ENCODE results near the gene OR5H1. TPM values are rescaled to one million over a fixed set of nuclear protein-coding genes. Genes with fewer than 3 reads are reported as not detected.
"Not testable (repeated sequence)": the region's sequence is repeated elsewhere in the genome, so short reads cannot be mapped to it uniquely, and the experiment has no call there.

Gene OR5H1
- not detected for total RNA-seq

- ATAC-seq (ENCODE audit: low read depth) (no peak), DNase-seq (no peak)
- POLR2A ChIA-PET: no interaction called here
- Mint-ChIP-seq H3K36me3 (no peaks in the 10 kb centered on the region), H3K9me3 (no peaks in the 10 kb centered on the region), H3K4me3 (no peak within 1 kb of the TSS), H3K4me1 (no peaks in the 10 kb centered on the region), H3K27ac (no peak within 1 kb of the TSS), H3K27me3 (no peaks in the 10 kb centered on the region)
These were observed at the start of gene OR5H1 for GRCh38 chr3:98130421-98130820. Gene OR5H1 (plus strand): TSS chr3:98130721. CDS start chr3:98132698, 1,977 bp downstream.

GRCh38 chr3:98086873-98087272 lies 43.6 kb upstream of the OR5H1 start, which contains the start of gene OR5AC2:
Gene OR5AC2 (plus strand): TSS chr3:98087173. CDS start chr3:98087173, 0 bp downstream.
- no peak for ATAC-seq (ENCODE audit: low read depth)
- no peak within 1 kb of the TSS for H3K27ac Mint-ChIP-seq

GRCh38 chr3:98095882-98096281 lies 34.6 kb upstream of the OR5H1 start:
- POLR2A ChIA-PET: no interaction called here
- no peak for DNase-seq
- H3K4me1 Mint-ChIP-seq: no peaks in the 10 kb centered on the region
- H3K27me3 Mint-ChIP-seq: peaks cover 5% of the 10 kb centered on the region
- H3K9me3 Mint-ChIP-seq: no peaks in the 10 kb centered on the region
- no peaks in the 10 kb centered on the region for H3K36me3 Mint-ChIP-seq
- H3K4me3 Mint-ChIP-seq: no peak overlapping the region
- no peak for ATAC-seq (ENCODE audit: low read depth)
- H3K27ac Mint-ChIP-seq: no peak overlapping the region

More at GRCh38 chr3:98086873-98087272, 43.6 kb upstream of the OR5H1 start, which contains the start of gene OR5AC2:
- POLR2A ChIA-PET: no interaction called here
- no peaks in the 10 kb centered on the region for H3K4me1 Mint-ChIP-seq
- H3K4me3 Mint-ChIP-seq: no peak within 1 kb of the TSS
- H3K27me3 Mint-ChIP-seq: no peaks in the 10 kb centered on the region
- H3K36me3 Mint-ChIP-seq: no peaks in the 10 kb centered on the region
- DNase-seq: no peak
- H3K9me3 Mint-ChIP-seq: no peaks in the 10 kb centered on the region

GRCh38 chr3:98099848-98100247 lies 30.7 kb upstream of the OR5H1 start:
- H3K4me1 Mint-ChIP-seq: no peaks in the 10 kb centered on the region
- H3K27ac Mint-ChIP-seq: no peak overlapping the region
- no peak overlapping the region for H3K4me3 Mint-ChIP-seq
- H3K9me3 Mint-ChIP-seq: no peaks in the 10 kb centered on the region
- ATAC-seq (ENCODE audit: low read depth): no peak
- DNase-seq: no peak
- no peaks in the 10 kb centered on the region for H3K36me3 Mint-ChIP-seq
- no peaks in the 10 kb centered on the region for H3K27me3 Mint-ChIP-seq
- POLR2A ChIA-PET: no interaction called here

- Mint-ChIP-seq H3K4me1 (no peaks in the 10 kb centered on the region), H3K36me3 (no peaks in the 10 kb centered on the region), H3K27ac (no peak overlapping the region), H3K9me3 (peaks cover 3% of the 10 kb centered on the region), H3K4me3 (no peak overlapping the region), H3K27me3 (peaks cover 3% of the 10 kb centered on the region)
- POLR2A ChIA-PET: no interaction called here
- ATAC-seq (ENCODE audit: low read depth) (no peak), DNase-seq (no peak)
These were observed 22.4 kb upstream of the OR5H1 start for GRCh38 chr3:98108162-98108561.

- ATAC-seq (ENCODE audit: low read depth): no peak
- peaks cover 3% of the 10 kb centered on the region for H3K9me3 Mint-ChIP-seq
These were observed 20.5 kb upstream of the OR5H1 start for GRCh38 chr3:98109807-98110549.

GRCh38 chr3:98110550-98110908 lies 20.0 kb upstream of the OR5H1 start:
- DNase-seq (no peak), ATAC-seq (ENCODE audit: low read depth) (no peak)
- Mint-ChIP-seq H3K27me3 (peaks cover 3% of the 10 kb centered on the region), H3K36me3 (no peaks in the 10 kb centered on the region), H3K9me3 (peaks cover 3% of the 10 kb centered on the region), H3K4me1 (no peaks in the 10 kb centered on the region), H3K4me3 (no peak overlapping the region), H3K27ac (no peak overlapping the region)
- POLR2A ChIA-PET: no interaction called here

More at GRCh38 chr3:98109807-98110549, 20.5 kb upstream of the OR5H1 start:
- POLR2A ChIA-PET: no interaction called here
- Mint-ChIP-seq H3K27ac (no peak overlapping the region), H3K27me3 (peaks cover 3% of the 10 kb centered on the region), H3K36me3 (no peaks in the 10 kb centered on the region), H3K4me3 (no peak overlapping the region), H3K4me1 (no peaks in the 10 kb centered on the region)
- DNase-seq: no peak

GRCh38 chr3:98114264-98114663 lies 16.3 kb upstream of the OR5H1 start:
- POLR2A ChIA-PET: no interaction called here
- H3K27ac Mint-ChIP-seq: no peak overlapping the region
- ATAC-seq (ENCODE audit: low read depth) (no peak), DNase-seq (no peak)
- no peaks in the 10 kb centered on the region for H3K27me3 Mint-ChIP-seq
- peaks cover 3% of the 10 kb centered on the region for H3K9me3 Mint-ChIP-seq
- H3K4me3 Mint-ChIP-seq: no peak overlapping the region
- H3K36me3 Mint-ChIP-seq: no peaks in the 10 kb centered on the region
- H3K4me1 Mint-ChIP-seq: no peaks in the 10 kb centered on the region

- Mint-ChIP-seq H3K36me3 (no peaks in the 10 kb centered on the region), H3K4me3 (no peak overlapping the region), H3K9me3 (peaks cover 2% of the 10 kb centered on the region), H3K4me1 (no peaks in the 10 kb centered on the region), H3K27ac (no peak overlapping the region), H3K27me3 (peaks cover 2% of the 10 kb centered on the region)
- POLR2A ChIA-PET: no interaction called here
- DNase-seq (no peak), ATAC-seq (ENCODE audit: low read depth) (no peak)
These were observed 14.8 kb upstream of the OR5H1 start for GRCh38 chr3:98115717-98116116.

- no peak for ATAC-seq (ENCODE audit: low read depth)
These were observed 6.1 kb downstream of the OR5H1 start for GRCh38 chr3:98136631-98137030.

GRCh38 chr3:98137826-98138557 lies 7.5 kb downstream of the OR5H1 start:
- H3K36me3 Mint-ChIP-seq; H3K27me3 Mint-ChIP-seq; H3K9me3 Mint-ChIP-seq; DNase-seq; H3K27ac Mint-ChIP-seq; POLR2A ChIA-PET; H3K4me3 Mint-ChIP-seq; H3K4me1 Mint-ChIP-seq; ATAC-seq (ENCODE audit: low read depth): not testable (repeated sequence)

More at GRCh38 chr3:98136631-98137030, 6.1 kb downstream of the OR5H1 start:
- no peak overlapping the region for H3K27ac Mint-ChIP-seq
- no peak for DNase-seq
- POLR2A ChIA-PET: no interaction called here
- no peaks in the 10 kb centered on the region for H3K4me1 Mint-ChIP-seq
- no peaks in the 10 kb centered on the region for H3K36me3 Mint-ChIP-seq
- H3K9me3 Mint-ChIP-seq: no peaks in the 10 kb centered on the region
- no peaks in the 10 kb centered on the region for H3K27me3 Mint-ChIP-seq
- H3K4me3 Mint-ChIP-seq: no peak overlapping the region

- ATAC-seq (ENCODE audit: low read depth) (no peak), DNase-seq (no peak)
- Mint-ChIP-seq H3K4me1 (no peaks in the 10 kb centered on the region), H3K36me3 (no peaks in the 10 kb centered on the region), H3K27me3 (peaks cover 4% of the 10 kb centered on the region), H3K4me3 (no peak overlapping the region), H3K9me3 (no peaks in the 10 kb centered on the region), H3K27ac (no peak overlapping the region)
- POLR2A ChIA-PET: no interaction called here
These were observed 10.0 kb downstream of the OR5H1 start for GRCh38 chr3:98140531-98140930.

GRCh38 chr3:98147179-98147578 lies 16.7 kb downstream of the OR5H1 start, which contains the start of gene OR5H14:
Gene OR5H14 (plus strand): TSS chr3:98147479. CDS start chr3:98149386, 1,907 bp downstream.
- POLR2A ChIA-PET: no interaction called here
- H3K4me3 Mint-ChIP-seq: no peak within 1 kb of the TSS
- H3K27ac Mint-ChIP-seq: no peak within 1 kb of the TSS
- DNase-seq: no peak
- peaks cover 6% of the 10 kb centered on the region for H3K27me3 Mint-ChIP-seq
- peaks cover 2% of the 10 kb centered on the region for H3K9me3 Mint-ChIP-seq
- H3K36me3 Mint-ChIP-seq: no peaks in the 10 kb centered on the region
- ATAC-seq (ENCODE audit: low read depth): no peak
- no peaks in the 10 kb centered on the region for H3K4me1 Mint-ChIP-seq

- ATAC-seq (ENCODE audit: low read depth) (no peak), DNase-seq (no peak)
- Mint-ChIP-seq H3K27me3 (peaks cover 2% of the 10 kb centered on the region), H3K9me3 (peaks cover 2% of the 10 kb centered on the region), H3K4me1 (no peaks in the 10 kb centered on the region), H3K27ac (no peak overlapping the region), H3K36me3 (no peaks in the 10 kb centered on the region), H3K4me3 (no peak overlapping the region)
- POLR2A ChIA-PET: no interaction called here
These were observed 18.2 kb downstream of the OR5H1 start for GRCh38 chr3:98148751-98149150.

Measured in activated naive CD8-positive, alpha-beta T cell treated with anti-CD3 and anti-CD28 coated beads, Interleukin-2, amount 10 ng/mL, durations not matched to agents 7 days and 5 days (primary cell).